DOHH2 (cell line): ENCODE data around the gene DDX54.

Experiments
- H3F3A ChIP-seq: fragments of 200-600 bp; sonication (generic), shearing (Covaris generic); 2 replicates; pipeline ENCODE4 v1.6.0; 2016; ENCODE audit warnings: antibody characterized with exemption, mild to moderate bottlenecking; ENCODE audit not compliant: control insufficient read depth, insufficient read depth
- H3K27ac ChIP-seq: fragments of 200-600 bp; sonication (generic); 2 replicates; pipeline ENCODE4 v1.5.1; 2014; ENCODE audit warnings: low read depth, mild to moderate bottlenecking, low read length, moderate library complexity
- H3K27me3 ChIP-seq: fragments of 200-600 bp; sonication (generic); 2 replicates; pipeline ENCODE4 v1.6.1; 2014; ENCODE audit warnings: mild to moderate bottlenecking, low read length, mixed read lengths; ENCODE audit not compliant: control insufficient read depth
- H3K36me3 ChIP-seq: fragments of 200-600 bp; sonication (generic); 2 replicates; pipeline ENCODE4 v1.6.1; 2014; ENCODE audit warnings: mild to moderate bottlenecking, low read length, moderate library complexity, mixed read lengths; ENCODE audit not compliant: control insufficient read depth
- H3K4me1 ChIP-seq: fragments of 200-600 bp; sonication (generic); 2 replicates; pipeline ENCODE4 v1.6.1; 2014; ENCODE audit warnings: mild to moderate bottlenecking, low read length, mixed read lengths; ENCODE audit not compliant: control insufficient read depth
- H3K4me2 ChIP-seq: fragments of 200-600 bp; sonication (generic); 2 replicates; pipeline ENCODE4 v1.6.0; 2014; ENCODE audit warnings: mild to moderate bottlenecking, low read length, moderate library complexity
- H3K4me3 ChIP-seq: fragments of 200-600 bp; sonication (generic); 2 replicates; pipeline ENCODE4 v1.5.1; 2014; ENCODE audit warnings: mild to moderate bottlenecking, low read length, mixed read lengths
- H3K79me2 ChIP-seq: fragments of 200-600 bp; sonication (generic); 2 replicates; pipeline ENCODE4 v1.6.1; 2014; ENCODE audit warnings: mild to moderate bottlenecking, low read length, mixed read lengths; ENCODE audit not compliant: control insufficient read depth
- H3K9me2 ChIP-seq: fragments of 200-600 bp; sonication (generic); replicated peaks from 2 replicates; pipeline ENCODE4 v1.6.1; 2014; ENCODE audit warnings: mild to moderate bottlenecking, low read length, mixed read lengths; ENCODE audit not compliant: control insufficient read depth
- H3K9me3 ChIP-seq: fragments of 200-600 bp; sonication (generic); 2 replicates; pipeline ENCODE4 v1.6.1; 2014; ENCODE audit warnings: antibody characterized with exemption, low read length, mixed read lengths; ENCODE audit not compliant: control insufficient read depth, insufficient read depth
- H4K20me1 ChIP-seq: fragments of 200-600 bp; sonication (generic); 2 replicates; pipeline ENCODE4 v1.6.0; 2014; ENCODE audit warnings: low read depth, mild to moderate bottlenecking, antibody characterized with exemption, low read length, moderate library complexity; ENCODE audit not compliant: control insufficient read depth, insufficient read depth
- CTCF ChIP-seq: fragments of 200-600 bp; sonication (generic); IDR thresholded peaks from one replicate; pipeline ENCODE4 v1.5.1; 2014; ENCODE audit warnings: antibody characterized with exemption, mild to moderate bottlenecking, low read depth, low read length; ENCODE audit not compliant: poor library complexity, severe bottlenecking
- EZH2phosphoT487 ChIP-seq: fragments of 200-600 bp; sonication (generic); IDR thresholded peaks from 2 replicates; pipeline ENCODE4 v1.6.1; 2017; ENCODE audit warnings: borderline replicate concordance, mild to moderate bottlenecking, antibody characterized with exemption, low read length, moderate library complexity, mixed read lengths

The DDX54 gene

GRCh38 chr12:113186666-113187325, 1.5 kb upstream of the DDX54 start:
- Histone ChIP-seq H3K4me3 (peak overlapping the region; percentile 87), H3K27me3 (no peaks in the 10 kb centered on the region), H3K4me2 (peak overlapping the region; percentile 92), H3K27ac (no peak overlapping the region; the same call in none of the 2 replicates), H3K36me3 (peaks cover 76% of the 10 kb centered on the region), H4K20me1 (peaks cover 6% of the 10 kb centered on the region; the same call in 1 of the 2 replicates), H3K79me2 (peaks cover 81% of the 10 kb centered on the region), H3K9me2 (no peaks in the 10 kb centered on the region), H3K4me1 (peaks cover 45% of the 10 kb centered on the region), H3F3A (peaks cover 3% of the 10 kb centered on the region; the same call in 1 of the 2 replicates), H3K9me3 (no peaks in the 10 kb centered on the region)
- TF ChIP-seq CTCF (no peak), EZH2phosphoT487 (no peak)

GRCh38 chr12:113186033-113186365, 721 bp upstream of the DDX54 start:
- Histone ChIP-seq H4K20me1 (peaks cover 7% of the 10 kb centered on the region; the same call in 1 of the 2 replicates), H3K79me2 (peaks cover 87% of the 10 kb centered on the region), H3K9me2 (no peaks in the 10 kb centered on the region), H3K9me3 (no peaks in the 10 kb centered on the region), H3K36me3 (peaks cover 72% of the 10 kb centered on the region), H3K27me3 (no peaks in the 10 kb centered on the region), H3K4me1 (peaks cover 45% of the 10 kb centered on the region), H3F3A (peaks cover 3% of the 10 kb centered on the region; the same call in 1 of the 2 replicates), H3K4me3 (peak overlapping the region; percentile 87), H3K4me2 (peak overlapping the region; percentile 92), H3K27ac (peak overlapping the region; percentile 83)
- TF ChIP-seq CTCF (no peak), EZH2phosphoT487 (no peak)

- peaks cover 75% of the 10 kb centered on the region for H3K36me3 ChIP-seq
- H3K4me3 ChIP-seq: peak overlapping the region; percentile 87
- H4K20me1 ChIP-seq: peaks cover 7% of the 10 kb centered on the region; the same call in 1 of the 2 replicates
- H3K9me3 ChIP-seq: no peaks in the 10 kb centered on the region
- TF ChIP-seq EZH2phosphoT487 (no peak), CTCF (no peak)
- H3K27me3 ChIP-seq: no peaks in the 10 kb centered on the region
- peaks cover 90% of the 10 kb centered on the region for H3K79me2 ChIP-seq
- peaks cover 37% of the 10 kb centered on the region for H3K4me1 ChIP-seq
- H3K9me2 ChIP-seq: no peaks in the 10 kb centered on the region
- peaks cover 3% of the 10 kb centered on the region; the same call in 1 of the 2 replicates for H3F3A ChIP-seq
- H3K27ac ChIP-seq: peak overlapping the region; percentile 83
- H3K4me2 ChIP-seq: peak overlapping the region; percentile 92
Measured at GRCh38 chr12:113184900-113185179, 438 bp downstream of the DDX54 start.
